Central memory CD8-positive, alpha-beta T cell (primary cell): ENCODE measurements around the gene HHAT.

Source experiments
- ATAC-seq: fragments of 150-1000 bp; cut with Tn5 transposase; replicated peaks from 2 replicates; pipeline ENCODE4 v1.10.0; 2022; ENCODE audit warnings: mild to moderate bottlenecking, moderate FRiP score, moderate number of reproducible peaks; ENCODE audit not compliant: poor library complexity, severe bottlenecking; ENCODE audit errors: extremely low read depth
- DNase-seq, 2 donors: peaks; one replicate each; pipeline ENCODE4 v3.0.0; 2021; ENCODE audit warnings: low spot score in 2 of 2
- H3K27ac Mint-ChIP-seq: one replicate; pipeline ENCODE4 v1.8.0; 2022; ENCODE audit warnings: low read depth, mild to moderate bottlenecking, moderate library complexity, mixed read lengths
- H3K27me3 Mint-ChIP-seq: one replicate; pipeline ENCODE4 v1.8.0; 2022; ENCODE audit warnings: mixed read lengths
- H3K36me3 Mint-ChIP-seq: one replicate; pipeline ENCODE4 v1.8.0; 2022; ENCODE audit warnings: mild to moderate bottlenecking, moderate library complexity, mixed read lengths; ENCODE audit not compliant: insufficient read depth
- H3K4me1 Mint-ChIP-seq: one replicate; pipeline ENCODE4 v1.8.0; 2022; ENCODE audit warnings: mixed read lengths
- H3K4me3 Mint-ChIP-seq: one replicate; pipeline ENCODE4 v1.8.0; 2022; ENCODE audit warnings: mild to moderate bottlenecking, moderate library complexity, mixed read lengths
- H3K9me3 Mint-ChIP-seq: one replicate; pipeline ENCODE4 v1.8.0; 2022; ENCODE audit warnings: mixed read lengths

HHAT gene

DNA sequence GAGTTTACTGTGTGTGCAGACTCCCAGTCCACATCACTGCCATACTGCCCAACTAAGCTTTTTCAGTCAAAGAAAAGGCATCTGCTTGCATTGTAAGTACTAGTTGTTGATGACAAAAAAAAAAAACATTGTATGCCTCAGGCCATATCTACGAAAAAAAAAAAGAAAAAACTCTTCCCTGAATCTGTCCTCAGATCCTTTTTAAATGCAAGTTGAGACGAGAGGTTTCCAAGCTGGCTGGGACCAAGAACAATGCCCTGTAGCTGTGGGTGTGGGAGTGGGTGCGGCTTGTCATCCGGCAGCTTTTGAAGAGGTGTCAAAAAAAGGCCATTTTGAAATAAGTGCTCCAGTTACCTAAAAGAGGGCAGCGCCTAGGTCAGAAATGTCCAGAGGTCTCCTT lies 29.2 kb upstream of the HHAT start:
- no peaks in the 10 kb centered on the region for H3K36me3 Mint-ChIP-seq
- no peak overlapping the region for H3K4me3 Mint-ChIP-seq
- no peak overlapping the region for H3K27ac Mint-ChIP-seq
- H3K9me3 Mint-ChIP-seq = no peaks in the 10 kb centered on the region
- ATAC-seq (no peak), DNase-seq (no peak)
- H3K4me1 Mint-ChIP-seq = no peaks in the 10 kb centered on the region
- H3K27me3 Mint-ChIP-seq = peaks cover 58% of the 10 kb centered on the region

DNA sequence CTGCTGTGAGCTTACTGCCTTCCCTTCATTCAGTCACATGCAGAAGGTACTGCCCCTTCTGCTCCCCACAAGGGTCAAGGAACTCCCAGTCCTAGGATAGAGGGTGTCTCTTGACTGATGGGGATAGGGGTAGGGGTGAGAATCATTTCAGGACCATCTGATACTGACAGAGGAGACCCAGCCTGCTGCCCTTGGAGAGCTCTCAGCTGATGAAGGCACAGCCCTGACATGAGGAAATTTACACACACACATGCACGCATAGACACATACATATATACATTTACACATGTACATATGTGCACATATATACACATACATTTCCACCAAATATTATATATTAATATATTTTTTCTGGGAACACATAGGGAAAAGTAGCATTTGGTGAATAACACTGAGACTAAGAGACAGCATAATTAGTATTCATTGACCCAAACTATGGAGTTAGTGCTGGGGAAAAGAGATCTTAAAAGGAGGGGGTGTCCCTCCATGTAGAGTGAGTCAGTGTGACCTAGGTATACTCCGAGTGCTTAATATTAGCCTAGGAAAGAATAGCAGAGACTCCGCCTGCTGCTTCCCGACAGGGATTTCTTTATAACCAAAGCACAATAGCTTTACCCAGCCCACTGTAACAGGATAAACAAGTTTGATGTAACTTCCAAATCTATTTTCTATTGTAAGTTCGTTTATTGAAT lies 27.6 kb upstream of the HHAT start:
- ATAC-seq (no peak), DNase-seq (no peak)
- H3K9me3 Mint-ChIP-seq = no peaks in the 10 kb centered on the region
- H3K36me3 Mint-ChIP-seq = no peaks in the 10 kb centered on the region
- no peak overlapping the region for H3K4me3 Mint-ChIP-seq
- H3K4me1 Mint-ChIP-seq = no peaks in the 10 kb centered on the region
- H3K27ac Mint-ChIP-seq = no peak overlapping the region
- H3K27me3 Mint-ChIP-seq = peaks cover 52% of the 10 kb centered on the region

DNA sequence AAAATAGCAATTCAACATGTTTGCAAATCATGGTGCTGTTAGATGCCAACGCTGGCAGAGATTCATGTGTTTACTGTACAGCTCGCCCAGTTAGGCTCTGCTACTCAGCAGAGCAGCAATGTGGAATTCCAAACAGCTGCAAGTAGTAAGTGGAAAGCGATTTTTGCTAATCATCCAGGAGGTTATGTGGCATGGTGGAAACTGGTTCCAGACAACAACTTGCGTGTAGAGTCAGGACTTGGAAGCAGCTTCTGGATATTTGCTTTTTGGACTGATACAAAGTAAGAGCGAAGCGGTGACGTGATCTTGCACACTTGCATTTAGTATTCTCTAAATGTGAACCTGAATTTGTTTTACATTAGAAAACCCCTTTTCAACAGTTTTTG lies 27.1 kb upstream of the HHAT start:
- H3K9me3 Mint-ChIP-seq = no peaks in the 10 kb centered on the region
- H3K27ac Mint-ChIP-seq = no peak overlapping the region
- no peak overlapping the region for H3K4me3 Mint-ChIP-seq
- H3K36me3 Mint-ChIP-seq = no peaks in the 10 kb centered on the region
- ATAC-seq = no peak
- H3K4me1 Mint-ChIP-seq = no peaks in the 10 kb centered on the region
- H3K27me3 Mint-ChIP-seq = peaks cover 46% of the 10 kb centered on the region
- DNase-seq = no peak

DNA sequence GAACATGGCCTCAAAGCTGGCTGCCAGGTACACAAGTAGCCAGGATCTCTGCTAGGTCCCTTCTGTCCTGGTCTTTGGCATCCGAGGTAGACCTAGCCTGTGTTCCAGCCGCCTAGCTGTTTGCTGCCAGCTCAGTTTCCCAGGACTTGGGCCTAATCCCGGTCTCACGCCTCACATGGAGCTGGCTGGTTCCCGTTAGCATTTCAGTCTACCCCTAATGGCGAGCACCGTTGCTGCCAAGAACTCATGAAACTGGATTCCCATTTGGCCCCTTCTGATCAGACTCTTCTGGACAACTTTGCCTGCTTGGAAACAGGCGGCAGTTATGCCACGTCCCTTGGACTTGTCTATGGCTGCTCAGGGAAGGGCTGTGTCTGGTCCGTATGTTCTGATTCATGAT lies 26.2 kb upstream of the HHAT start:
- Mint-ChIP-seq H3K4me3 (no peak overlapping the region), H3K27ac (no peak overlapping the region), H3K9me3 (no peaks in the 10 kb centered on the region), H3K36me3 (no peaks in the 10 kb centered on the region), H3K4me1 (no peaks in the 10 kb centered on the region), H3K27me3 (peaks cover 37% of the 10 kb centered on the region)
- ATAC-seq (no peak), DNase-seq (no peak)

GRCh38 chr1:210303391-210303790 lies 25.3 kb upstream of the HHAT start:
- ATAC-seq = no peak
- no peaks in the 10 kb centered on the region for H3K36me3 Mint-ChIP-seq
- no peak overlapping the region for H3K4me3 Mint-ChIP-seq
- H3K27me3 Mint-ChIP-seq = peaks cover 33% of the 10 kb centered on the region
- H3K4me1 Mint-ChIP-seq = no peaks in the 10 kb centered on the region
- no peak overlapping the region for H3K27ac Mint-ChIP-seq
- no peak for DNase-seq
- H3K9me3 Mint-ChIP-seq = no peaks in the 10 kb centered on the region

GRCh38 chr1:210310562-210311153 lies 18.0 kb upstream of the HHAT start:
- Mint-ChIP-seq H3K27me3 (peaks cover 14% of the 10 kb centered on the region), H3K4me3 (peak overlapping the region; percentile 74), H3K27ac (no peak overlapping the region), H3K4me1 (peaks cover 12% of the 10 kb centered on the region), H3K9me3 (no peaks in the 10 kb centered on the region), H3K36me3 (peaks cover 2% of the 10 kb centered on the region)
- DNase-seq = no peak
- no peak for ATAC-seq

DNA sequence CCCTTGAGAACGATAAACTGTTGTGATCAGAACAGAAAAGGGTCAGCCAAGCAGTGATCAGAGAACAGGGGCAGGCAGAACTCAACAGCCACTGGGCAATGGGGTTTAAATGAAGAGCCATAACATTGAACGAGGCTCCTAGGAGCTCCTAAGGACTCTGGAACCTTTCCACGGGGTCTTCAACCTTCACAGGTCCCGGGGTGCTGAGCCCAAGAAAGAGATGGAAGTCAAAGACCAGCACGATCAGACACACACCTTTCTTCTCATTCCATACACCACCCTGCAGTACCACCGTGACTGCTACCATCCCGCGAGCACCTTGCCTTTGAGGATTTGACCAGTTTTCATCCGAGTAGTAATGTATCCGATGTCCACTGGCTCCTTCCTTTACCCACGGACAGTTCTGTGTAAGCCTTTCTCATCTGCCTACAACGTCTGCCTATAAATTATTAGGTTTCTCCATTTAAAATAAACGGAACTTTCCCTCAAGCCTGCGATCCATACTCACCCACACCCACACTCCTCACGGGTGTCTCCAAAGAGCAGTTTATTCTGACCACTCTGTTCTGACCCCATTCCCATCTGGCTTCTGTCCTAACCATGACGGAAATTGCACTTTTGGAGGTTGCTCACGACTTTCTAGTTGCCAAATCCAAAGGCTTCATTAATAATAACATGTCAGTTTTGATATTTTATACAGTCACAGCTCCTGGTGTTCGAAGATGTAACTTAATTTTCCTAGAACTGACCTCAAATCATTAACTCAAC lies 16.8 kb upstream of the HHAT start:
- Mint-ChIP-seq H3K9me3 (no peaks in the 10 kb centered on the region), H3K4me1 (peaks cover 12% of the 10 kb centered on the region), H3K27me3 (peaks cover 14% of the 10 kb centered on the region), H3K36me3 (peaks cover 2% of the 10 kb centered on the region), H3K27ac (peak overlapping the region; percentile 72), H3K4me3 (peak overlapping the region; percentile 74)
- DNase-seq = no peak
- no peak for ATAC-seq

- peaks cover 2% of the 10 kb centered on the region for H3K36me3 Mint-ChIP-seq
- H3K27me3 Mint-ChIP-seq = peaks cover 12% of the 10 kb centered on the region
- H3K4me3 Mint-ChIP-seq = no peak overlapping the region
- no peaks in the 10 kb centered on the region for H3K9me3 Mint-ChIP-seq
- DNase-seq (no peak), ATAC-seq (no peak)
- peaks cover 12% of the 10 kb centered on the region for H3K4me1 Mint-ChIP-seq
- H3K27ac Mint-ChIP-seq = peak overlapping the region; percentile 72
Measured at GRCh38 chr1:210313046-210313595, 15.6 kb upstream of the HHAT start.

- no peaks in the 10 kb centered on the region for H3K9me3 Mint-ChIP-seq
- DNase-seq = no peak
- peaks cover 4% of the 10 kb centered on the region for H3K27me3 Mint-ChIP-seq
- ATAC-seq = no peak
- H3K27ac Mint-ChIP-seq = no peak overlapping the region
- H3K36me3 Mint-ChIP-seq = peaks cover 2% of the 10 kb centered on the region
- H3K4me3 Mint-ChIP-seq = no peak overlapping the region
- H3K4me1 Mint-ChIP-seq = peaks cover 12% of the 10 kb centered on the region
Measured at GRCh38 chr1:210313921-210314320, 14.8 kb upstream of the HHAT start.

- Mint-ChIP-seq H3K36me3 (peaks cover 2% of the 10 kb centered on the region), H3K4me3 (no peak overlapping the region), H3K27ac (no peak overlapping the region), H3K27me3 (no peaks in the 10 kb centered on the region), H3K9me3 (no peaks in the 10 kb centered on the region), H3K4me1 (peaks cover 12% of the 10 kb centered on the region)
- no peak for ATAC-seq
- no peak for DNase-seq
Measured at GRCh38 chr1:210315529-210315928, 13.2 kb upstream of the HHAT start.

- ATAC-seq = no peak
- peaks cover 3% of the 10 kb centered on the region for H3K36me3 Mint-ChIP-seq
- H3K9me3 Mint-ChIP-seq = peaks cover 6% of the 10 kb centered on the region
- H3K4me3 Mint-ChIP-seq = no peak overlapping the region
- H3K27me3 Mint-ChIP-seq = peaks cover 9% of the 10 kb centered on the region
- no peak for DNase-seq
- no peak overlapping the region for H3K27ac Mint-ChIP-seq
- no peaks in the 10 kb centered on the region for H3K4me1 Mint-ChIP-seq
Measured at GRCh38 chr1:210321131-210321530, 7.6 kb upstream of the HHAT start.

DNA sequence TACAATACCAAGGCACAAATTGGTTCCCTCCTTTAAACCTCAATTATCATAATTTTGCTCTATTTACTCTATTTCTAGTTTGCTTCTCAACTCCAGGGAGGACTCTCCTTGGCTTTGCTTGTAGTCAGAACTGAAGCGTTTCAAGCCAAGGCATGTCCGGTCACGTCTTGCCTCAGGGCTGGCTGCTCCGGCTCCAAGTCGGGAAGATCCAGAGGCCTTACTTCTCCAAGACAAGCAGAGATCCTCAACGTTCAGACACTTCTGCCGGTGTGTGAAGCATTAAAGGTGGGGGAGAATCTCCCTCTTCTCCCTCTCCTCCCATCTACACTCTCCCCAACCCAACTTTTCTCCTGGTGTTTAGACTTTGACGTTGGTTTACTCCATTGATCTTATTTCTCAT lies 7.2 kb upstream of the HHAT start:
- DNase-seq (no peak), ATAC-seq (no peak)
- Mint-ChIP-seq H3K36me3 (peaks cover 3% of the 10 kb centered on the region), H3K4me1 (no peaks in the 10 kb centered on the region), H3K27me3 (peaks cover 9% of the 10 kb centered on the region), H3K4me3 (no peak overlapping the region), H3K27ac (no peak overlapping the region), H3K9me3 (peaks cover 6% of the 10 kb centered on the region)

GRCh38 chr1:210323957-210324356 lies 4.7 kb upstream of the HHAT start:
- ATAC-seq (no peak), DNase-seq (no peak)
- H3K36me3 Mint-ChIP-seq = peaks cover 5% of the 10 kb centered on the region
- H3K9me3 Mint-ChIP-seq = peaks cover 6% of the 10 kb centered on the region
- H3K27me3 Mint-ChIP-seq = peaks cover 9% of the 10 kb centered on the region
- no peak overlapping the region for H3K4me3 Mint-ChIP-seq
- H3K27ac Mint-ChIP-seq = no peak overlapping the region
- peaks cover 9% of the 10 kb centered on the region for H3K4me1 Mint-ChIP-seq
